Lower leg skin (tissue), 3 donors: ENCODE results near the gene CDCA4.

Source experiments
- CTCF ChIP-seq, 3 donors: fragments of 450-650 bp; IDR thresholded peaks; one replicate each; pipeline ENCODE4 v1.5.1; 2016; ENCODE audit warnings: antibody characterized with exemption in 3 of 3, mild to moderate bottlenecking in 3 of 3, moderate library complexity in 2 of 3
- POLR2A ChIP-seq, 2 donors: fragments of 450-650 bp; IDR thresholded peaks; one replicate each; pipeline ENCODE4 v1.6.1; 2016 to 2017; ENCODE audit warnings: antibody characterized with exemption in 2 of 2, mild to moderate bottlenecking in 1 of 2, moderate library complexity in 1 of 2

DNA sequence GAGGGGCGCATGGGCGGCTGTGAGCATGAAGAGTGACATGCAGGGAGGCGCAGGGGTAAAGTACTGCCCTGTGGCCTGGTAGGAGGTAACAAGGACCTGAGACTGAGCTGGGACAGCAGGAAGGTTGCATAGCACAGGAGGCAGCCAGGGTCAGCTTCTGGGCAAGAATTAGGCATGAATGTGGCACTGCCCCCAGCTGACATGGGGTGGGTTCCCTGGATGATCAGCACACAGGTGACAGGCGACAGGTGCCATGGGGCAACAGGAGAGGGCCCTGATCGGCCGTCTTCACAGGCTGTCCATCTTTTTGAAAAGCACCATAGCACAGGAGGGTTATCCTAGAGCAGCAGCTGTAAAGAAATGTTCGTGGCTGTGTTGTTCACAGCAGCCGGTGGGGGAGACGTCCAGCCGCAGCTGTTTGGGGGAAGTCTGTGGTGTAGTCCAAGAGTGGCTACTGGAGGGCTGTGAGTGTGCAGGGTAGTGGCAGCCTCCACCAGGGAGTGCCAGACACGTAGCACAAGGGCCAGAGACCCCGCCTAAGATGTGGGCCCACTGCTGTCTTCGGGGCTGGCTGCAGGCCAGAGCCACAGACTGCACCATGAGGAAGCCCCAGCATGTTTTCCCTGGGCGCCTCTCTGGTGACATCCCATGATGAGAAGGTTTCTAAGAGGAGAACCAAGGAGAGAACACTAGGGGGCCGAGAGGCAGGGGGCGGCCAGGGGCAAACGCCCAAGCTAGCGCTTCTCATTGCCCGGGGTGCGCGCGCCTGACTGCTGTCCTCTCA lies 26.9 kb downstream of the CDCA4 start:
- no peak for TF ChIP-seq CTCF (IDR thresholded peaks at IDR 0.05)
- no peak for TF ChIP-seq POLR2A (IDR thresholded peaks at IDR 0.05)
